Measurements from ENCODE around the gene MRPL54. TPM values are rescaled to one million over a fixed set of nuclear protein-coding genes. Genes with fewer than 3 reads are reported as not detected.

The MRPL54 gene
- total RNA-seq, 2 donors from 2014 or later: 78.9 to 86.0 TPM

- Histone ChIP-seq H3K27me3 (no peaks in the 10 kb centered on the region), H3K36me3 (replicated peaks in 1 of 2; ENCODE audit: insufficient read depth in 1 of 2, low read depth in 2 of 2) (peaks cover 0 to 3% of the 10 kb centered on the region in 2 donors)
These were observed 28.8 kb upstream of the MRPL54 start for GRCh38 chr19:3733549-3734309.

GRCh38 chr19:3734310-3734600, 28.2 kb upstream of the MRPL54 start:
- DNase-seq (no peak), ATAC-seq (no peak)
- Histone ChIP-seq H3K27ac (no peak overlapping the region), H3K4me1 (no peaks in the 10 kb centered on the region), H3K9me3 (no peaks in the 10 kb centered on the region), H3K36me3 (replicated peaks in 1 of 2; ENCODE audit: insufficient read depth in 1 of 2, low read depth in 2 of 2) (peaks cover 0 to 3% of the 10 kb centered on the region in 2 donors), H3K4me3 (no peak overlapping the region), H3K27me3 (no peaks in the 10 kb centered on the region)
- TF ChIP-seq CTCF (IDR thresholded peaks at IDR 0.05): no peak
- TF ChIP-seq POLR2A (IDR thresholded peaks at IDR 0.05): no peak
- intact Hi-C loops (cut with DNase I): no loop called here
- 92 to 97% methylated on average over 12 to 14 of the region's 14 CpGs for WGBS, 2 donors

More at GRCh38 chr19:3733549-3734309, 28.8 kb upstream of the MRPL54 start:
- ATAC-seq: no peak
- intact Hi-C loops (cut with DNase I): no loop called here
- TF ChIP-seq CTCF (IDR thresholded peaks at IDR 0.05) (no peak), POLR2A (IDR thresholded peaks at IDR 0.05) (no peak)
- no peak overlapping the region for H3K4me3 ChIP-seq
- WGBS, 2 donors: 85 to 89% methylated on average over 18 to 20 of the region's 20 CpGs
- no peaks in the 10 kb centered on the region for H3K9me3 ChIP-seq
- no peak overlapping the region for H3K27ac ChIP-seq
- DNase-seq: no peak
- no peaks in the 10 kb centered on the region for H3K4me1 ChIP-seq

- DNase-seq: no peak
- peaks cover 0 to 3% of the 10 kb centered on the region in 2 donors for H3K36me3 ChIP-seq (replicated peaks in 1 of 2; ENCODE audit: insufficient read depth in 1 of 2, low read depth in 2 of 2)
- H3K27ac ChIP-seq: no peak overlapping the region
- intact Hi-C loops (cut with DNase I): no loop called here
- no peak for TF ChIP-seq POLR2A (IDR thresholded peaks at IDR 0.05)
- TF ChIP-seq CTCF (IDR thresholded peaks at IDR 0.05): no peak
- no peaks in the 10 kb centered on the region for H3K27me3 ChIP-seq
- no peak overlapping the region for H3K4me3 ChIP-seq
- ATAC-seq: no peak
- no peaks in the 10 kb centered on the region for H3K9me3 ChIP-seq
- 91 to 93% methylated on average over 12 to 21 of the region's 21 CpGs for WGBS, 2 donors
- no peaks in the 10 kb centered on the region for H3K4me1 ChIP-seq
These were observed 26.3 kb upstream of the MRPL54 start for GRCh38 chr19:3736106-3736724.

- Histone ChIP-seq H3K9me3 (no peaks in the 10 kb centered on the region), H3K4me1 (no peaks in the 10 kb centered on the region), H3K27ac (no peak overlapping the region), H3K36me3 (replicated peaks in 1 of 2; ENCODE audit: insufficient read depth in 1 of 2, low read depth in 2 of 2) (peaks cover 0 to 3% of the 10 kb centered on the region in 2 donors), H3K4me3 (no peak overlapping the region), H3K27me3 (no peaks in the 10 kb centered on the region)
- WGBS, 2 donors: 83% methylated on average over 9 to 10 of the region's 10 CpGs
- no peak for TF ChIP-seq POLR2A (IDR thresholded peaks at IDR 0.05)
- no peak for TF ChIP-seq CTCF (IDR thresholded peaks at IDR 0.05)
- DNase-seq (no peak), ATAC-seq (no peak)
- intact Hi-C loops (cut with DNase I): no loop called here
These were observed 24.8 kb upstream of the MRPL54 start for GRCh38 chr19:3737487-3738205.
